GM18508 (cell line): ENCODE results near the gene CFL1.
A peak's percentile ranks its signal among the peaks of the same experiment; 100 is the strongest.
"Not testable (repeated sequence)": the region's sequence is repeated elsewhere in the genome, so short reads cannot be mapped to it uniquely, and the experiment has no call there.

Source experiments
- ATAC-seq: cut with Tn5 transposase; IDR thresholded peaks from one replicate; pipeline ENCODE4 v1.9.1; 2021; ENCODE audit warnings: moderate number of reproducible peaks; ENCODE audit not compliant: insufficient read depth, unreplicated experiment

CFL1 gene

GRCh38 chr11:65844231-65844872 is 13.6 kb downstream of the CFL1 start:
- ATAC-seq = no peak

- ATAC-seq = no peak
These were observed 14.2 kb downstream of the CFL1 start for GRCh38 chr11:65843811-65844210.

- no peak for ATAC-seq
These were observed 15.8 kb downstream of the CFL1 start for GRCh38 chr11:65842144-65842543.

GRCh38 chr11:65834202-65834601 is 23.8 kb downstream of the CFL1 start:
- ATAC-seq = no peak

GRCh38 chr11:65833297-65834030 is 24.5 kb downstream of the CFL1 start, which contains the start of gene SNX32:
Gene SNX32 (plus strand): TSS chr11:65833963. CDS start chr11:65834066, 103 bp downstream.
- no peak for ATAC-seq

- ATAC-seq = not testable (repeated sequence)
These were observed 25.7 kb downstream of the CFL1 start for GRCh38 chr11:65832231-65832630.

GRCh38 chr11:65829459-65829858 is 28.5 kb downstream of the CFL1 start:
- ATAC-seq = no peak

GRCh38 chr11:65826984-65827735 is 30.8 kb downstream of the CFL1 start:
- ATAC-seq = no peak

- no peak for ATAC-seq
These were observed 35.0 kb downstream of the CFL1 start for GRCh38 chr11:65822776-65823528.

GRCh38 chr11:65821107-65821506 is 36.9 kb downstream of the CFL1 start:
- no peak for ATAC-seq

GRCh38 chr11:65817835-65818680 is 39.9 kb downstream of the CFL1 start:
- ATAC-seq = peak; percentile 41

- no peak for ATAC-seq
These were observed 40.6 kb downstream of the CFL1 start for GRCh38 chr11:65817312-65817834.

- no peak for ATAC-seq
These were observed 41.3 kb downstream of the CFL1 start for GRCh38 chr11:65816696-65817095.

- no peak for ATAC-seq
These were observed 42.9 kb downstream of the CFL1 start for GRCh38 chr11:65814986-65815565.

GRCh38 chr11:65814131-65814985 is 43.6 kb downstream of the CFL1 start:
- no peak for ATAC-seq

GRCh38 chr11:65811764-65812475 is 46.1 kb downstream of the CFL1 start:
- no peak for ATAC-seq

GRCh38 chr11:65810046-65810868 is 47.7 kb downstream of the CFL1 start:
- no peak for ATAC-seq
